Lower leg skin (tissue), 4 donors: ENCODE data around the gene DZIP1. TPM values are rescaled to one million over a fixed set of nuclear protein-coding genes. Genes with fewer than 3 reads are reported as not detected.

Source experiments
- DNase-seq, 2 donors: peaks; one replicate each; pipeline ENCODE4 v3.0.0-alpha.2; 2019; ENCODE audit warnings: low spot score in 2 of 2
- H3K4me3 ChIP-seq: fragments of 200-600 bp; sonication (generic); 2 replicates; pipeline ENCODE4 v1.5.1; 2017; ENCODE audit warnings: mild to moderate bottlenecking, low read depth; ENCODE audit not compliant: poor library complexity, severe bottlenecking
- POLR2A ChIP-seq, 2 donors: fragments of 450-650 bp; IDR thresholded peaks; one replicate each; pipeline ENCODE4 v1.6.1; 2016 to 2017; ENCODE audit warnings: antibody characterized with exemption in 2 of 2, mild to moderate bottlenecking in 1 of 2, moderate library complexity in 1 of 2
- WGBS, 2 donors: methylation state at CpG; one replicate each; pipeline ENCODE4 v1.1.5; 2018; 5-methylcytosine and 5-hydroxymethylcytosine counted together
- intact Hi-C: fragments of 100-400 bp; cut with DNase I; formaldehyde crosslinking; loops from one replicate; pipeline ENCODE4 v1.15.0; 2023; ENCODE audit warnings: low total_unique reads
- total RNA-seq, 4 donors: library from RNA; depleted of rRNA; stranded (reverse); fragments of >200 nt; gene quantifications; one replicate each; pipeline ENCODE4 v1.1.0, GENCODE V29; 2016
- TF ChIP-seq, protein P1 (sequence below), 3 donors: fragments of 450-650 bp; IDR thresholded peaks; one replicate each; pipeline ENCODE4 v1.5.1; 2016; ENCODE audit warnings: antibody characterized with exemption in 3 of 3, mild to moderate bottlenecking in 3 of 3, moderate library complexity in 2 of 3

Gene DZIP1
- total RNA-seq, 4 donors from 2014 or later, result 0.42 to 2.7 (median 1.8) TPM

DNA sequence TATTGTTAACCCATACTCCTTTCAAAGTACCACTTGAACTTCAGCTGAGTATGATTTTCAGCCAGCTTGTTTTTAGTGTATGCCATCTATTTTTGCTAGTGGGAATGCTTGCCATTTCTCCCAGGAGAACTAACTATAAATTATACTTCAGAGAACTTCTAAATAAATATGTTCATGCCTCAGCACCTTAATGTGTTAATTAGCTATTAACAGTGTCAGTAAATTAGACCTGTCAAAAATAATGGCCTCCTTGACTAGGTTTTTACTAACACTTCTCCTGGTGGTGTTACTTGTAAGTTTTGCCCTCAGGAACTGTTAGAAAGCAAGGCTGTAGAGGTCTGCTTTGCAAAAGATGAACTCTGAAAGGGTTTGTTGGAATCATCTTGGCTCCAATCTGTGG is 87.5 kb downstream of the DZIP1 start:
- TF ChIP-seq, protein P1, sequence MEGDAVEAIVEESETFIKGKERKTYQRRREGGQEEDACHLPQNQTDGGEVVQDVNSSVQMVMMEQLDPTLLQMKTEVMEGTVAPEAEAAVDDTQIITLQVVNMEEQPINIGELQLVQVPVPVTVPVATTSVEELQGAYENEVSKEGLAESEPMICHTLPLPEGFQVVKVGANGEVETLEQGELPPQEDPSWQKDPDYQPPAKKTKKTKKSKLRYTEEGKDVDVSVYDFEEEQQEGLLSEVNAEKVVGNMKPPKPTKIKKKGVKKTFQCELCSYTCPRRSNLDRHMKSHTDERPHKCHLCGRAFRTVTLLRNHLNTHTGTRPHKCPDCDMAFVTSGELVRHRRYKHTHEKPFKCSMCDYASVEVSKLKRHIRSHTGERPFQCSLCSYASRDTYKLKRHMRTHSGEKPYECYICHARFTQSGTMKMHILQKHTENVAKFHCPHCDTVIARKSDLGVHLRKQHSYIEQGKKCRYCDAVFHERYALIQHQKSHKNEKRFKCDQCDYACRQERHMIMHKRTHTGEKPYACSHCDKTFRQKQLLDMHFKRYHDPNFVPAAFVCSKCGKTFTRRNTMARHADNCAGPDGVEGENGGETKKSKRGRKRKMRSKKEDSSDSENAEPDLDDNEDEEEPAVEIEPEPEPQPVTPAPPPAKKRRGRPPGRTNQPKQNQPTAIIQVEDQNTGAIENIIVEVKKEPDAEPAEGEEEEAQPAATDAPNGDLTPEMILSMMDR (IDR thresholded peaks at IDR 0.05), result no peak
- DNase-seq, result no peak
- intact Hi-C loops, result no loop called here
- no peak overlapping the region for H3K4me3 ChIP-seq

DNA sequence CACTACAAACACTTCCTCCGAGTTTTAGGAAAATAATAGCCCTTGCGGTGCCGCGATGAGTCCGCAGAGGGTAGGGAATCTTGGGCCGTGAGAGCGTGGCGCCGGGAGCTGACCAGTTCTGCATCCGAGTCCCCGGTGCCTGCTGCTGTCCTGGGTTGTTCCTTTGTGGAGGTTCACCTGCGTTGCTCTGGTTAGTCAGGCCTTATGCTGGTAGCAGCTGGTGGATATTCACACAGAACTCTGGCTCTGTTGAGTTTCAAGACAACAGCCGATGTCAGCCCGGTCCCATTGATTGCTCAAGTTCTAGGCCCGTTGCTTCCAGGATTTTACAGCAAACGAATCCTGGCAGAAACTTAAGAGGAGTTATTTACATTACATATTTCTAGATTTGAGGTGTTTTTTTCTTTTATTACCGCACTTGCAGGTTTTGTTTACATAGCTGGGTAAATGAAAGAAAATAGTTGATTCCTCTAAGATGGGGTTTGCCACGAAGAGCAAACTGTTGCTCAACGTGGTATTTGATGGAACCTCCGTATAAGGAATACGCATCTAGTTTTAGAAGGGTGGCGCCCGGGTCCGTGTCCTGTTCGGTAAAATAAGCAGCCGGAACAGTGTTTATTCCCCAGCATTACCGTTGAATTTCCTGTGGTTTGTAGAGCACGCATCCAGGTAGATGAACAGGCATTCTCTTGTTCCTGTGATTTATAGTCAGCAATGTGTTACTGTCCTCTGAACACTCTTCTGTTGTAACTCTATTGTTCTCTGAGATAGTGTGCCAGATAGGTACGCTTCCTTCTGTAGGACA is 90.7 kb downstream of the DZIP1 start:
- 37 to 42% methylated on average over 29 of the region's 29 CpGs for WGBS, 2 donors
- no peak for DNase-seq
- no peak for TF ChIP-seq POLR2A (IDR thresholded peaks at IDR 0.05)
- TF ChIP-seq, protein P1 (IDR thresholded peaks at IDR 0.05), result no peak
- no peak overlapping the region for H3K4me3 ChIP-seq
- intact Hi-C loops, result no loop called here

DNA sequence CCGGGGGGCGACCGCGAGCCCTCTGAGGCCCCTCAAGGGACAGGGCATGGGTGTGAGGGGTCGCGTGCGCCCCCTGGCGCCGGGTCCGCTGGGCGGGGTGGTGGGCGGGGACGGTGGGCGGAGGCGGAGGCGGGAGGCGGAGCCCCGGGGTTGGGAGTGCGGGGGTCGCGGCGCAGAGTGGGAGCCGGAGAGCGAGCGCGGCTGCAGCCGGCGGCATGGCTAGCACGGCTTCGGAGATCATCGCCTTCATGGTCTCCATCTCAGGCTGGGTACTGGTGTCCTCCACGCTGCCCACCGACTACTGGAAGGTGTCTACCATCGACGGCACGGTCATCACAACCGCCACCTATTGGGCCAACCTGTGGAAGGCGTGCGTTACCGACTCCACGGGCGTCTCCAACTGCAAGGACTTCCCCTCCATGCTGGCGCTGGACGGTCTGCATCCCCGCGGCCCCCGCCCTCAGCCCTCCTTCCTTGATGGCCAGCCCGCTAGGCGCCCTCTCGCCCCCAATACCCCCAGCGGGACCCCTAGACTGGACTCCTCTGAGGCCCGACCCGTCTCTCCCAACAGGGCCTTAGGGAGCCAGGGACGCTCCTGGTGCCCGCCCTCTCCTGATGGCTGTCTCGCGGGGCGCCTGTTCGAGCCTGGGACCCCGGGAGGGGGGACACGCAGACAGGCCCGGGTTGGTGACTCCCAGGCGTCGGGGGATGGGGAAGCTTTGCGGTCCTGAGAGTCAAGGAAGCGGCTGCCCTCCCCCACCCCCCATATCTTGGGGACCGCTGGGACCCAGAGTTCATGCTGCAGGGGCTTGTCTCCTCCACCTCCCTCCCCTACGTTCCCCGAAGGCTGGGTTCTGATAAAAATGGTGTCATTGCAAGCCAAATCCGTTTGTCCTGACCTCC is 91.7 kb downstream of the DZIP1 start, which contains the start of gene CLDN10:
Gene CLDN10, plus strand, starts transcription at position 182 of the 903 bp plus-strand sequence. Its CDS starts 34 bp downstream, at position 216.
- no peak for DNase-seq
- 5 to 6% methylated on average over 30 to 32 of the region's 70 CpGs for WGBS, 2 donors
- TF ChIP-seq, protein P1 (IDR thresholded peaks at IDR 0.05), result no peak
- TF ChIP-seq POLR2A (IDR thresholded peaks at IDR 0.05), result no peak
- no peak within 1 kb of the TSS for H3K4me3 ChIP-seq
- intact Hi-C loops, result no loop called here

DNA sequence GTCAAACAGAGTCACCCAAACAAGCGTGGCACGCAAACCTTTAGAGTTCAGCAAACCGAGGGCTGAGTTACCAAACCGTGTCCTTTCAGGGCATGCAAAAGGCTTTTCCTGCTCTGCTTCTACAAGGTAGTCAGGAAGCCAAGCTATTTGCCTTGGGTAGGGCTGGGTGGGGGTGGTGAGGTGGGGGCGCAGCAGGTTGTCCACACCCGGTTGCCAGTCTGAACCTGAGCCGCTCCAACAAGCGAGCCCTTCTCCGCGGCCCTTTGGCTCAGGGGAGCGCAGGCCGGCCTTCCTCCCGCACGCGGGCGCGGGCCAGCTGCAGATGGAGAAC is 92.3 kb downstream of the DZIP1 start:
- no peak for TF ChIP-seq POLR2A (IDR thresholded peaks at IDR 0.05)
- TF ChIP-seq, protein P1 (IDR thresholded peaks at IDR 0.05), result no peak
- WGBS, 2 donors, result 40 to 63% methylated on average over 5 to 8 of the region's 17 CpGs
- DNase-seq, result no peak
- no peak overlapping the region for H3K4me3 ChIP-seq
- intact Hi-C loops, result no loop called here

DNA sequence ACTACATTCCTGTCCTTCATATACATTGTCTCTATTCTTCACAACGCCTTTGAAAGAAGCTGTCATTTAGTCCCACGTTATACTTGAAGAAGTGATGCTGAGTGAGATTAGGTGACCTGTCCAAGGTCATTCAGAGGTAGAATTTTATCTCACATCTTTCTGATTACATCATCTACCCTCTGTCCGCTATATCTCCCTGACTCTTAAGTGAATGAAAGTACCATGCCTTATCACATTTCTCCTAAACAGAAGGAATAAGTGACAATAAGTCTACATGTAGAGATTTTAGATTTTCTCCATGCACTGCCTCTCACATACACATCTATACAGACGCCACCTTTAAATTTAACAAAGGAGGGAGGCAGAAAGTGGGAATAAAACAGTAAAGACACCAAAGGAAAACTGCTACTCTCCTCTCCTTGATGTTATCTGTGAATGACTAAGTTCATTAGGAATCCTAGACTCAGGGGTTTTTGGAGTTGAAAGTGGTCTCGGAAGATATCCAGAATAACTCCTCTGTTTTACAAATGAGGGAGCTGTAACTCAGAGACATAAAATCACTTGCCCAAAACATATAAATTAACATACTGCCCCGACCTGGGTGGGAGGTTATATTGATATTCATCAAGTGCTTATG is 96.9 kb downstream of the DZIP1 start:
- WGBS, 2 donors, result 52 to 58% methylated on average over 6 of the region's 6 CpGs

More for the DNA sequence above, 96.9 kb downstream of the DZIP1 start:
- DNase-seq, result no peak
- TF ChIP-seq POLR2A (IDR thresholded peaks at IDR 0.05), result no peak
- TF ChIP-seq, protein P1 (IDR thresholded peaks at IDR 0.05), result no peak
- intact Hi-C loops, result no loop called here
- no peak overlapping the region for H3K4me3 ChIP-seq
